GM23338 (cell line): ENCODE data around the gene NT5DC4. TPM values are rescaled to one million over a fixed set of nuclear protein-coding genes. Genes with fewer than 3 reads are reported as not detected.

ENCODE experiments used
- ATAC-seq: fragments of 200-7000 bp; cut with Tn5 transposase; 3 replicates; pipeline ENCODE4 v1.9.1; 2020
- DNase-seq: peaks from one replicate; pipeline ENCODE4 v3.0.0-alpha.2; 2015; ENCODE audit warnings: low spot score
- H2AFZ ChIP-seq: fragments of 200-600 bp; sonication (generic); 2 replicates; pipeline ENCODE4 v1.8.0; 2016; ENCODE audit warnings: antibody characterized with exemption, mild to moderate bottlenecking, moderate library complexity
- H3F3A ChIP-seq: fragments of 200-600 bp; sonication (generic); replicated peaks from 2 replicates; pipeline ENCODE4 v1.8.0; 2017; ENCODE audit warnings: antibody characterized with exemption, mixed run types, low read depth
- H3K27ac ChIP-seq: fragments of 200-600 bp; sonication (generic); 2 replicates; pipeline ENCODE4 v1.6.1; 2016; ENCODE audit warnings: low read depth
- H3K27me3 ChIP-seq: fragments of 200-600 bp; sonication (generic); 2 replicates; pipeline ENCODE4 v1.8.0; 2016; ENCODE audit warnings: mild to moderate bottlenecking, mixed run types, moderate library complexity; ENCODE audit not compliant: insufficient read depth
- H3K36me3 ChIP-seq: fragments of 200-600 bp; sonication (generic); 2 replicates; pipeline ENCODE4 v1.8.0; 2016; ENCODE audit warnings: mild to moderate bottlenecking; ENCODE audit not compliant: insufficient read depth
- H3K4me1 ChIP-seq: fragments of 200-600 bp; sonication (generic); 2 replicates; pipeline ENCODE4 v1.8.0; 2016; ENCODE audit warnings: mild to moderate bottlenecking, moderate library complexity; ENCODE audit not compliant: insufficient read depth
- H3K4me2 ChIP-seq: fragments of 200-600 bp; sonication (generic); 2 replicates; pipeline ENCODE4 v1.7.1; 2017; ENCODE audit warnings: mixed run types
- H3K4me3 ChIP-seq: fragments of 200-600 bp; sonication (generic); 2 replicates; pipeline ENCODE4 v1.6.1; 2016; ENCODE audit warnings: mixed run types
- H3K79me2 ChIP-seq: fragments of 200-600 bp; sonication (generic); replicated peaks from 2 replicates; pipeline ENCODE4 v1.8.0; 2017; ENCODE audit warnings: mild to moderate bottlenecking; ENCODE audit not compliant: insufficient read depth
- H3K9me2 ChIP-seq: fragments of 200-600 bp; sonication (generic); 2 replicates; pipeline ENCODE4 v1.8.0; 2017; ENCODE audit not compliant: insufficient read depth
- H4K20me1 ChIP-seq: fragments of 200-600 bp; sonication (generic); replicated peaks from 2 replicates; pipeline ENCODE4 v1.8.0; 2017; ENCODE audit warnings: mild to moderate bottlenecking; ENCODE audit not compliant: insufficient read depth
- H3K27ac Mint-ChIP-seq: 2 replicates; pipeline ENCODE4 v1.8.0; 2020; ENCODE audit warnings: inconsistent platforms, mild to moderate bottlenecking, moderate library complexity, mixed read lengths
- H3K27me3 Mint-ChIP-seq: 3 replicates; pipeline ENCODE4 v1.8.0; 2022; ENCODE audit warnings: low read depth, mild to moderate bottlenecking, moderate library complexity, mixed read lengths, inconsistent platforms; ENCODE audit not compliant: insufficient read depth, poor library complexity
- H3K36me3 Mint-ChIP-seq: 3 replicates; pipeline ENCODE4 v1.8.0; 2021; ENCODE audit warnings: low read depth, mild to moderate bottlenecking, inconsistent platforms, moderate library complexity, mixed read lengths
- H3K4me1 Mint-ChIP-seq: 3 replicates; pipeline ENCODE4 v1.8.0; 2020; ENCODE audit warnings: mild to moderate bottlenecking, inconsistent platforms, mixed read lengths
- H3K4me3 Mint-ChIP-seq: 3 replicates; pipeline ENCODE4 v1.8.0; 2021; ENCODE audit warnings: moderate library complexity, mild to moderate bottlenecking, inconsistent platforms, mixed read lengths
- H3K9me3 Mint-ChIP-seq: 3 replicates; pipeline ENCODE4 v1.8.0; 2020; ENCODE audit warnings: moderate library complexity, mild to moderate bottlenecking, inconsistent platforms, mixed read lengths
- CREB1 ChIP-seq: fragments of 250-450 bp; sonication (Bioruptor Pico); IDR thresholded peaks from 2 replicates; pipeline ENCODE4 v1.5.0; 2020; ENCODE audit warnings: low read depth, mild to moderate bottlenecking, moderate library complexity
- ETS1 ChIP-seq: IDR thresholded peaks from 2 replicates; pipeline ENCODE4 v1.6.1; 2016; ENCODE audit warnings: antibody characterized with exemption
- EZH2phosphoT487 ChIP-seq: fragments of 200-600 bp; sonication (generic); IDR thresholded peaks from one replicate; pipeline ENCODE4 v1.8.1; 2018; ENCODE audit warnings: antibody characterized with exemption; ENCODE audit not compliant: unreplicated experiment
- JUNB ChIP-seq: IDR thresholded peaks from one replicate; pipeline ENCODE4 v1.6.1; 2016; ENCODE audit warnings: antibody characterized with exemption; ENCODE audit not compliant: unreplicated experiment
- NANOG ChIP-seq: IDR thresholded peaks from 2 replicates; pipeline ENCODE4 v1.6.1; 2016; ENCODE audit warnings: antibody characterized with exemption, borderline replicate concordance
- POLR2AphosphoS5 ChIP-seq: IDR thresholded peaks from 2 replicates; pipeline ENCODE4 v1.6.1; 2016; ENCODE audit warnings: antibody characterized with exemption, low read depth
- STAT1 ChIP-seq: IDR thresholded peaks from one replicate; pipeline ENCODE4 v1.6.1; 2016; ENCODE audit warnings: antibody characterized with exemption; ENCODE audit not compliant: unreplicated experiment
- ZNF462 ChIP-seq: fragments of 250-450 bp; sonication (Bioruptor Pico); IDR thresholded peaks from 2 replicates; pipeline ENCODE4 v1.5.0; 2020; ENCODE audit warnings: mild to moderate bottlenecking, moderate library complexity
- polyA plus RNA-seq: library from polyadenylated mRNA; unstranded; fragments of >200 nt; fragmentation: Nextera tagmentation; extraction: Ambion mirVana; gene quantifications from 2 replicates; pipeline ENCODE4 v1.2.1, GENCODE V29; 2016
- total RNA-seq: library from RNA; depleted of rRNA; stranded (reverse); fragments of >200 nt; shearing (Covaris generic); gene quantifications from 2 replicates; pipeline ENCODE4 v1.2.3, GENCODE V29; 2014

NT5DC4 gene
- total and polyA plus RNA-seq, 2 experiments from 2014 or later, result not detected

GRCh38 chr2:112765251-112765650 is 44.4 kb downstream of the NT5DC4 start (continued):
- TF ChIP-seq ZNF462 (CRISPR knock-in tag), result no peak

- no peaks in the 10 kb centered on the region for H3K36me3 ChIP-seq
- H3K9me2 ChIP-seq, result no peaks in the 10 kb centered on the region
- TF ChIP-seq POLR2AphosphoS5, result no peak
- no peak for TF ChIP-seq EZH2phosphoT487
- TF ChIP-seq CREB1, result no peak
- no peak for TF ChIP-seq JUNB
- TF ChIP-seq STAT1, result no peak
- no peak for TF ChIP-seq ETS1
- no peak for TF ChIP-seq NANOG
- Mint-ChIP-seq H3K36me3 (no peaks in the 10 kb centered on the region), H3K27me3 (no peaks in the 10 kb centered on the region), H3K4me1 (peaks cover 12% of the 10 kb centered on the region), H3K9me3 (no peaks in the 10 kb centered on the region), H3K4me3 (no peak overlapping the region), H3K27ac (no peak overlapping the region)
- H3K4me1 ChIP-seq, result peaks cover 5% of the 10 kb centered on the region; the same call in 1 of the 2 replicates
- DNase-seq (no peak), ATAC-seq (no peak)
- no peak overlapping the region for H3K4me2 ChIP-seq
- peaks cover 6% of the 10 kb centered on the region for H3K79me2 ChIP-seq
- H3K27me3 ChIP-seq, result no peaks in the 10 kb centered on the region
- H3F3A ChIP-seq, result no peaks in the 10 kb centered on the region; the same call in 1 of the 2 replicates
- no peak overlapping the region for H3K27ac ChIP-seq
- no peak overlapping the region for H3K4me3 ChIP-seq
- H4K20me1 ChIP-seq, result peaks cover 3% of the 10 kb centered on the region
- H2AFZ ChIP-seq, result no peak overlapping the region
Observed at GRCh38 chr2:112767693-112768330, 47.0 kb downstream of the NT5DC4 start.
